DMS 273 (cell line): ENCODE measurements around the gene CDYL2.
"Not testable (repeated sequence)": the region's sequence is repeated elsewhere in the genome, so short reads cannot be mapped to it uniquely, and the experiment has no call there.

ENCODE experiments used
- DNase-seq: peaks from one replicate; lab custom pipeline; 2025; ENCODE audit not compliant: unreplicated experiment; lab: John Stamatoyannopoulos, UW

The CDYL2 gene

GRCh38 chr16:80751167-80751566 is 53.2 kb downstream of the CDYL2 start:
- DNase-seq: no peak

DNA sequence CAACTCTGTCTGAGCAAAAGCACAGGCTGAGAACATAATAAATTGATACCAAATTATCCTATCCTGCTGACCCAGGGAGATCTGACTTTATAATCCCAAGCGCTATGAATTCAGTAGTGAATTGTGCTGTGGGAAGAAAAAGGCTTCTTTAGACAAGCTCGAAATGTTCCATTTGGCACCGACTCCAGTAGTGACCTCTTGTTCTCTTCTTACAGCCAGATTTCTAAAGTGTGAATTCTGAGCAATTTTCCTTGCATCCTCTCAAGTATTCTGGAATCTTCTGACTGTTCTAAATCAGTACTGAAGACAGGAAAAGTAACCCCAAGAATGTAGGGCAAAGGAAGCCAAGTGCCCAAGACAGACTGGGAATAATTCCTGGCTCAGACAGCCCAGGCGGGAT is 58.2 kb downstream of the CDYL2 start:
- DNase-seq: no peak

GRCh38 chr16:80744856-80745255 is 59.5 kb downstream of the CDYL2 start:
- no peak for DNase-seq

DNA sequence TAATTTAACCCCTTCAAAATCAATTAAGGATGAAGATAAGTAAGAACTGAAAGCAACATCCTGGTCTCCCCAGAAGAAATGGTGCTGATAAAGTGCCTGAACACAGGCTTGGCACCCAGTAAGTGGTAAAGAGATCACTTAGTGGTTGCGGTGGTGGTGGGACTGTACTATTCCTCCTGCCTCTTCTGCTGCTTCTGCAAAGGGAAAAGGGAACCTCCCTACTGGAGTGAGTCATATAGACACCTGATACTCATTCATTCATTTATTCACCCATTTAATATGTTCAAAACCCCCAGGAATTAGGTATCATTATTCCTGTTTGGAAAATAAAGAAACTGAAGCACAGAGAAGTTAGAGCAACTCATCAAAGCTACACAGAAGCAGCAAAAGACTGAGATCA is 60.6 kb downstream of the CDYL2 start:
- no peak for DNase-seq

- no peak for DNase-seq
These were observed 61.1 kb downstream of the CDYL2 start for GRCh38 chr16:80743273-80743672.

- DNase-seq: no peak
These were observed 62.1 kb downstream of the CDYL2 start for GRCh38 chr16:80742331-80742730.

DNA sequence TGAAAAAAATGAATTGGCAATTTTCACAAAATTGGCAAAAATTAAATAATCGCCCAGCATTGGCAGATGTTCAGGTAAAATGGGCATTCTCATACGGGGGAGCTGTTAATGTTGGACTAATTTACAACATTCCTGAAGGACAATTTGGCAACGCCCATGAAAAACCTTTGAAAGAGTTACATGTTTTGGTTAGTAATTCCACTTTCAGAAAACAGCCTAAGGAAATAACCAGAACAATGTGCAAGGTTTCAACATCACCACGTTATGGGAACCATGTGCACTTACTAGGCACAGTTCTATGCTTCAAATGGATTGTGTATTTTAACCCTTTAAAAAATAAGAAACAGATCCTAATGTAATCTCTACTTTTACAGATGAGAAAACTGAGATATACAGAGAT is 62.7 kb downstream of the CDYL2 start:
- no peak for DNase-seq

- no peak for DNase-seq
These were observed 64.9 kb downstream of the CDYL2 start for GRCh38 chr16:80739523-80739922.

DNA sequence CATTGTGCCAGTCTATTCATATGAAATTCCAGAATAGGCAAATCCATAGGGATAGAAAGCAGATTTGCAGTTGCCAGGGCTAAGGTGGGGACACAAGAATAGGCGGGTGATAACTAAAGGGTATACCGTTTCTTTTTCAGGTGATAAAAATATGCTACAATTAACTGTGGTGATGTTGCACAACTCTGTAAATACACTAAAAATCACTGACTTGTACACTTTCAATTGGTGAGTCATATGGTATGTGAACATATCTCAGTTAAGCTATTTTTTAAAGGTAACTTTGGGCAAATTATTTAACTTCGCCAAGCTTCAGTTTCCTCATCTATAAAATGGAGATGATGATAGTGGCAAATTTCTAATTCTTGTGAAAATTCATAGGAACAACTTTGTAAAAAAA is 65.9 kb downstream of the CDYL2 start:
- no peak for DNase-seq

DNA sequence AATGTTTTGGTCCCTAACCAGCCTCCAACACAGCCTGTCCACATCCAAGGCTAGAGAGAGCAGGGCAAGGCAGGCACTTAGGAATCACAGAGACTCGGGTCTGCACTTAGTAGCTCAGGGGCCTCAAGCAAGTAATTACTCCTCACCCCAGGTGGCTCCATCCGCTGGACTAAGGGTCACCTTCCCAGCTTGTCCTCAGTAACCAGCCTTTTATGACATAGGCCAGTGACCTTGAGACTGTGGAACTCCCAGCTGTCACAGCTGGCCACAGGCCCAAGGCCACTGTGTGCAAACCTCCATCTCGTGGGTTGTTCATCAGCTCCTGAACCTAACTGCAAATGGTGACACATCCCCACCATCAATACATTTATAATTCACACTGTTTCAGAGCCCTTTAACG is 68.6 kb downstream of the CDYL2 start:
- no peak for DNase-seq

- DNase-seq: no peak
These were observed 71.0 kb downstream of the CDYL2 start for GRCh38 chr16:80733407-80733806.

DNA sequence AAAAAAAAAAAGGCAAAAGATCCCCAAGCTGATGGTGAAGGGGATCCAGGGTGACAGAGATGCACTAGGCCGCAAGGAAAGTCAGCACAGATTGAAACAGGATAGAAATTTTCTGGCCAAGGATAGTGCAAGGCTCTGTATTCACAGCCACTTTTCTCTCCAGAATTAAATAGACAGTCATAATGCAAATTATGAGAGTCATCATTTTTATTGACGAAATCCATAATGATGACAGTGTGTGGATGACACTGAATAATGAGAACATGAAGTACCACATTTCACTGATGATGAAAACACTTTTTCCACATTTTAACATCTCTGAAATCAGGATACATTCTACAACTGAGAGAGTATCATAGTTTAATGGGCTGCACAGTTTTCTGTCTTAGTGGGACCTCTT is 72.5 kb downstream of the CDYL2 start:
- DNase-seq: no peak

DNA sequence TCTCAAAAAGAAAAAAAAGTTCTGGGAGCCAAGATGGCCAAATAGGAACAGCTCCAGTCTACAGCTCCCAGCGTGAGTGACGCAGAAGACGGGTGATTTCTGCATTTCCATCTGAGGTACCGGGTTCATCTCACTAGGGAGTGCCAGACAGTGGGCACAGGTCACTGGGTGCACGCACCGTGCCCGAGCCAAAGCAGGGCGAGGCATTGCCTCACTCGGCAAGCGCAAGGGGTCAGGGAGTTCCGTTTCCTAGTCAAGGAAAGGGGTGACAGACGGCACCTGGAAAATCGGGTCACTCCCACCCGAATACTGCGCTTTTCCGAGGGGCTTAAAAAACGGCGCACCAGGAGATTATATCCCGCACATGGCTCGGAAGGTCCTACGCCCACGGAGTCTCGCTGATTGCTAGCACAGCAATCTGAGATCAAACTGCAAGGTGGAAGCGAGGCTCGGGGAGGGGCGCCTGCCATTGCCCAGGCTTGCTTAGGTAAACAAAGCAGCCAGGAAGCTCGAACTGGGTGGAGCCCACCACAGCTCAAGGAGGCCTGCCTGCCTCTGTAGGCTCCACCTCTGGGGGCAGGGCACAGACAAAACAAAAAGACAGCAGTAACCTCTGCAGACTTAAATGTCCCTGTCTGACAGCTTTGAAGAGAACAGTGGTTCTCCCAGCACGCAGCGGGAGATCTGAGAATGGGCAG is 77.2 kb downstream of the CDYL2 start:
- not testable (repeated sequence) for DNase-seq

DNA sequence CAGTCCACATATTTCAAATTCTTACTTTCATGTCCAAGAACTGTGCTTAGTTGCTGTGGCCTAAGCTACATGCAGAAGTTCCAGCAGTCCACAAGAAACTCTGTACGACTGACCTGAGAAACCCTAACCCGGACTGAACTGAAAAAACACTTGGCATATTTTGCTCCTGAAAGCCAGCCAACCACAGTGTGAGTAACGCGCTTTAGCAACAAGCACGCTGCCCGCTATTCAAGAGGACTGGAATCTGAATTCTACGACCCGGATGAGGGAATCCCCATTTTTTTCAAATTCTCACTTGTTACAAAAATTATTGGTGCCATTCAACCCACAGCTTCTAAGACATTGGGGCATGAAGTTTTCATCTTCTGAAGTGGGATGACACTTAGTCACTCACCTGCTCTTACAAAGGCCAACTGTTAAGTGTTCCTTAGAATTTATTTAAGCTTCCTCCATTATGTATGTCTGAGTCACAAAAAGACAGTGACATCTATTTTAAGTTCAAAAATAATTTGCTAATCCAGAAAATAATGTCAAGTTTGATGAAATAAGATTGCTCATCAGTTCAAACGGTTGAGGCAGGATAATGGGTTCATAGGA is 78.7 kb downstream of the CDYL2 start:
- DNase-seq: no peak

DNA sequence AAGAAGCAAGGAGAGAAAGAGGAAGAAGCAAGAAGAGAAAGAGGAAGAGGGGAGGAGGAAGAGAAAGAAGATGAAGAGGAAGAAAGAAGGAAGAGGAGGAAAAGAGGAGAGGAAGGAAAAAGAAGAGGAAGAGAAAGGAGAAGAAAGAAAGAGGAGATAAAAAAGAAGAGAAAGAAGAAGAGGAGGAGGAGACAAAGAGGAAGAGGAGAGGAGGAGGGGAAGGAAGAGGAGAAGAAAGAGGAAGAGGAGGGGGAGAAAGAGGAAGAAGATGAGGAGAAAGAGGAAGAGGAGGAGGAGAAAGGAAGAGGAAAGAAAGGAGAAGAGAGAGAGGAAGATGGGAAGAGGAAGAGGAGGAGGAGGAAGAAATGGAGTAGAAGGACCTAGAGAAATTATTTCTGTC is 80.4 kb downstream of the CDYL2 start:
- DNase-seq: no peak

DNA sequence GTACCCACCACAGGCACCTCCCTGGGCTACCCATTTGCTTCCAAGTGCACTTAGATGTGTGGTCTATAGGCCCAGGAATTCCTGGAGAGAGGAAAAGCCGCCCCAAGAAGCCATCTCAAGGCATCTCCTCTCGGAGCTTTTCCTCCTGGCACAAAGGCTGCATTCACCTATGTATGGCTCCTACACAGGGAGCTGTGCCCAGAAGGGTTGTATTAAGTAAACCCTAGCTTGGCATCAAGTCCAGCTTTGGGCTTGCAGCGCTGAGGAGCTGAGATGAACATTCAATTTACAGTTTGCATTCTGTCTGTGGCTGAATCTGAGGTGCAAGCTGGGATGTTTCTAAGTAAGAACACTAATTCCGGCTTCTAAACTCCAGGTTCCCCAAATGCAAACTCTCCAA is 81.3 kb downstream of the CDYL2 start:
- DNase-seq: no peak

DNA sequence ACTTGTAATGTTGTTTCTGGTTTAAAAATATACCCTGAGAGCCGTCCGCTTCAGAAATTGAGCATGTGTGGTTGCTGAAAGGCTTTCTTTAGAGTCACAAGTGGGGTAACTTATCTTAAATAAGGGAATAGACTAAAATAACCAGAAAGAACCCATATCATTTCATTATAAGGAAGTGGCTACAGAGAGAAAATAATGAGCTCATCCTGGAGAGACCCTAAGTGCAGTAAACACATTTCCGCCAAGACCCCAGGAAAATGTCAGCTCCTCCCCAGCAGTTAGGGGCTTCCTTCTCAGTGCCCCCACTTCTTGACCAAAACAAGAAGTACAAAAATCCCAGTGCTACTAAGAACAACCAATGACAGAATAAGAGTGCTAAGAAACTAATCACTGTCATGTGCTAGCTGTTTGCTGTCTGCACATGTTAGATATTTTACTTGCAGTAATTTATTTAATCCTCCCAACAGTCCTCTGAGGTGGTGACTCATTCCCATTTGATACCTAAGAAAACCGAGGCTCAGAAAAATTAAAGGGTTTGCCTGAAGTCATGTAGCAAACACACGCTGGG is 83.5 kb downstream of the CDYL2 start:
- DNase-seq: no peak

GRCh38 chr16:80719573-80719972 is 84.8 kb downstream of the CDYL2 start:
- no peak for DNase-seq

DNA sequence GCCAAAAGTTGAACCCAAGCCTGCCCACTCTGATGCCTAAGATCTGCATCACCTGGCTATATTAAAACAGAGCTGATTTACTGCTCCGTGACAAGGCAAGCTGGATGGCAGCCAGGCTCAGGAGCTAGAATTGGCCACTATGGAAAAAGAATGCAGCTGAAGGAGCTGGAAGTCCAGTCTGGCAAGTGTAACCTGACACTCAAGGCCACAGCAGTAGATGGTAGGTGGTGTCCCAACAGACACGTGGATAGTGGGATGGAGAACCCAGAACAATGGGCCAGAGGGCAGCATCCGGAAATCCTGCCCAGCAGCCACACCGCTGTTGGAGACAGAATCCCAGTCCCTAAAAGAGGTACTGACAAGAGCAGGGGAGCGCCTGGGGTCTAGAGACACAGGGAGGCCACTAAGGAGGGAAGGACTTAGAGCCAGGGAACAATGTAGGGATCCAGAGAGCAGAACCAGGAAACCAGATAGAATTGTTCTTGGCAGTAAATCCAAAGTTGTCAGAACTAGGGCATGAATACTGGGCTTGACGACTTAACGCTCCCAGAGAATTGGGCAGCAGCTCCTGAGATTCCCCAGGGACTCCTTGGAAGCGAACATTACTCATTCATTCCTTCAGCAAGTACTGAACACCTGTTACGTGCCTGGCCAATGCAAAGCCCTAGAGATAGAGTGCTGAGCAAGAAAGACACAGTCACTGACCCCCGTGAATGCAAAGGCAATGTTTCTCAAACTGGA is 85.7 kb downstream of the CDYL2 start:
- DNase-seq: peak; percentile 3

- DNase-seq: no peak
These were observed 86.8 kb downstream of the CDYL2 start for GRCh38 chr16:80717611-80718010.

DNA sequence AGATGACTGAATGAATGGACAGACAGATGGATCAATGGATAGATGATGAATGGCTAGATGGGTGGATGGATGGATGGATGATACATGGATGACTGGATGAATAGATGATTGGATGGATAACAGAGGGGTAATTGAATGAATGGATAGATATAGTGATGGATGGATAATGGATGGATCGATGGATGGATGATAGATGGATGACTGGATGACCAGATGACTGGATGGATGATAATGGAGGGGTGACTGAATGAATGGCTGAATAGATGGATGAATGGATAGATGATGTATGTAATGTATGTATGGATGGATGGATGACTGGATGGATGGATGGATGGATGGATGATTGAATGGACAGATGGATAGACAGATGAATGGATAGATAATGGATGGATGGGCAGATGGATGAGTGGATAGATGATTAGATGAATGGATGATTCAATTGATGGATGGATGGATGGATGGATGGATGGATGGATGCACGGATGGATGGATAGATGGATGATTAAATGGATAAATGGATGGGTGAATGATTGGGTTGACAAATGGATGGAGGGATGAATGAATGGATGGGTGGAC is 87.7 kb downstream of the CDYL2 start:
- DNase-seq: no peak

DNA sequence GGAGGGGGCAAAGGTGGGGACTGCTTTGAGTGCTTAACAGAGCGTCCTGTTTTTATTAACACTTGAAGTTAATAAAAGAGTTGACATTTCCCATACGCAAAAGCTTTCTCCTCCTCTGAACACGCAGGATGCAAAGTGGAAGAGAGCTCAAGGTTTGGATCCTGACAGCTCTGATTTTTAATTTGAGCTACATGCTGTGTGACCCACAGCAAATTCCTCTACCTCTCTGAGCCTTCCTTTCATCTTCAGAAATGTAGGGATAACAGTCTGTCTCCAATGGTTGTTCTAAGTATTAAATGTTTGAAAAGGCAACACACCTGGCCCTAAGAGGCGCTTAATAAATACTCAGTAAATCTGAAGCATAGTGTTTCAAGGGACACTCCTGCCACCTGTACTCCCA is 93.0 kb downstream of the CDYL2 start:
- DNase-seq: no peak
